ENCODE results near the gene USP27X.

DNA sequence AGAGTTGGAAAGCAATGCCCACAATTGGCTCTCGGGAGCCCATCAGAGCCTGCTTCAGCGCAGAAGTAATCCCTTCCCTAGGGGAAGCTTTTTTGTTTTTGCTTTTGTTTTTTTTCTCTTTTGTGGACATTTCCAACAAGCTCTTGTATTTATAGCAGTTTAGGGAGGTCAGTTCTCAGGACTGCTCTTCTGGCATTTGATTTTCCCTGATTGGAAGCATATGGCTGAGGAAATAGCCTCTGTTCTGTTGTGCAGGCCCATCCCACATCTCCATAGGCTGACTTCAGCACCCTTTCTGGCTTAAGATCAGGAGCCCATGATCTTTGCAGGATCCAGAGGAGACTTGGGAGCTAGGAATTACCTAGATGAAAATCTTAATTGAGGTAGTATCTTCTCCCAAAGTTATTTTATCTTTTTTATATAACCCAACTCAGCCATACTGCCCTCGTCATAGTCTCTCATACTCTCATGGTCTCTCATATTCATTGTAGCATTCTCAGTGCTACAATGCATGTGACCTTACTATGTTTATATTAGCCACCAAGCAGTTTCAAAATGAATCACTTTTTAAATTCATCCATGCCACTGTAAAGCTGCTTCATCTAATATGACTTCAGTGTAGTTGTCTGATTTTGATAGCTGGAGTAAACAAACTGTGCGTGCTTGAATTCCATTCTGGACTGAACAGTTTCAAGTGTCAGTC lies 33.4 kb upstream of the USP27X start:
- TF ChIP-seq POLR2AphosphoS5 (IDR thresholded peaks at IDR 0.05) (no peak), POLR2A (IDR thresholded peaks at IDR 0.05) (no peak)
- TF ChIP-seq, protein P1, sequence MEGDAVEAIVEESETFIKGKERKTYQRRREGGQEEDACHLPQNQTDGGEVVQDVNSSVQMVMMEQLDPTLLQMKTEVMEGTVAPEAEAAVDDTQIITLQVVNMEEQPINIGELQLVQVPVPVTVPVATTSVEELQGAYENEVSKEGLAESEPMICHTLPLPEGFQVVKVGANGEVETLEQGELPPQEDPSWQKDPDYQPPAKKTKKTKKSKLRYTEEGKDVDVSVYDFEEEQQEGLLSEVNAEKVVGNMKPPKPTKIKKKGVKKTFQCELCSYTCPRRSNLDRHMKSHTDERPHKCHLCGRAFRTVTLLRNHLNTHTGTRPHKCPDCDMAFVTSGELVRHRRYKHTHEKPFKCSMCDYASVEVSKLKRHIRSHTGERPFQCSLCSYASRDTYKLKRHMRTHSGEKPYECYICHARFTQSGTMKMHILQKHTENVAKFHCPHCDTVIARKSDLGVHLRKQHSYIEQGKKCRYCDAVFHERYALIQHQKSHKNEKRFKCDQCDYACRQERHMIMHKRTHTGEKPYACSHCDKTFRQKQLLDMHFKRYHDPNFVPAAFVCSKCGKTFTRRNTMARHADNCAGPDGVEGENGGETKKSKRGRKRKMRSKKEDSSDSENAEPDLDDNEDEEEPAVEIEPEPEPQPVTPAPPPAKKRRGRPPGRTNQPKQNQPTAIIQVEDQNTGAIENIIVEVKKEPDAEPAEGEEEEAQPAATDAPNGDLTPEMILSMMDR (IDR thresholded peaks at IDR 0.05), result no peak
